ENCODE measurements around the gene FZD8. TPM values are rescaled to one million over a fixed set of nuclear protein-coding genes. Genes with fewer than 3 reads are reported as not detected.

Gene FZD8
- total RNA-seq, 6 donors from 2014 or later, result 2.1 to 26.3 (median 21.0) TPM

DNA sequence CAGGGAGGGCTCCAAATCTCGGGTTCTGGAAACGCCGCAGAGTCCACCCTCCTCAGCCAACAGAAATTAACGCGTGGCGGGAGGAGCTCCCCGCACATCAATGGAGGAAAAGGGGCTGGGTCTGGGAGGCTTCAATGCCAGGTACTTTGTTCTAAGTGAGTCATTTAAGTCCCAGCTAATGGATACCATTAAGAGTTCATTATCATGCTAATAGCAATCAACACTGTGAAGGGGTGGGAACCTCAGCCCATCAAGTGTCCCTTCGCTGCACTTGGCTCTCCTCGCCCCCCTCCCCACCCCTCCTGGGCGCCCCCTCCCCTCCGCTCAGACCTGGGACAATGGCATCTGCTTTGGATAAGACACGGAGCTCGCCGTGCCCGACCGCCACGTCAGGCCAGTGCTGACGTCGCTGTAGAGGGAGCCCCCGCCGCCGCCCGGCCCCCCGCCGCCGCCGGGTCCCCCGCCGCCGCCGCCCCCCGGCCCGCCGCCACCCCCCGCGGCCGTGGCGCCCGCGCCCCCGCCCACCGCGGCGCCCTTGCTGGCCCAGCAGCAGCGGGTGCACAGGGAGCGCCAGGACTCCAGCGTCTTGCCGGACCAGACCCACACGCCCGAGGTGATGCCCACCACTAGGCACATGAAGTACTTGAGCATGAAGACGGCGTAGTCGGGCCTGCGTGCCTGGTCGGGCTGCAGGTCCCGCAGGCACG is 2.9 kb downstream of the FZD8 start:
- peak in 1 of 2 donors; percentile 75 for DNase-seq
- peaks cover 28 to 69% (median 33%) of the 10 kb centered on the region in 4 donors for H3K4me1 ChIP-seq
- peak overlapping the region in 1 of 4 donors; percentile 53 for H3K27ac ChIP-seq
- H3K4me3 ChIP-seq, result peak overlapping the region in 3 of 4 donors; percentile 57 to 87 (median 79)
- H3K9me3 ChIP-seq, result no peaks in the 10 kb centered on the region
- no peak for ATAC-seq (ENCODE audit: low FRiP score in 2 of 2)
- peaks cover 0 to 13% (median under 1%) of the 10 kb centered on the region in 4 donors for H3K27me3 ChIP-seq
- no peaks in the 10 kb centered on the region for H3K36me3 ChIP-seq
- no peak for TF ChIP-seq POLR2A (IDR thresholded peaks at IDR 0.05)
- no peak for TF ChIP-seq EP300 (IDR thresholded peaks at IDR 0.05)
- TF ChIP-seq, protein P1, sequence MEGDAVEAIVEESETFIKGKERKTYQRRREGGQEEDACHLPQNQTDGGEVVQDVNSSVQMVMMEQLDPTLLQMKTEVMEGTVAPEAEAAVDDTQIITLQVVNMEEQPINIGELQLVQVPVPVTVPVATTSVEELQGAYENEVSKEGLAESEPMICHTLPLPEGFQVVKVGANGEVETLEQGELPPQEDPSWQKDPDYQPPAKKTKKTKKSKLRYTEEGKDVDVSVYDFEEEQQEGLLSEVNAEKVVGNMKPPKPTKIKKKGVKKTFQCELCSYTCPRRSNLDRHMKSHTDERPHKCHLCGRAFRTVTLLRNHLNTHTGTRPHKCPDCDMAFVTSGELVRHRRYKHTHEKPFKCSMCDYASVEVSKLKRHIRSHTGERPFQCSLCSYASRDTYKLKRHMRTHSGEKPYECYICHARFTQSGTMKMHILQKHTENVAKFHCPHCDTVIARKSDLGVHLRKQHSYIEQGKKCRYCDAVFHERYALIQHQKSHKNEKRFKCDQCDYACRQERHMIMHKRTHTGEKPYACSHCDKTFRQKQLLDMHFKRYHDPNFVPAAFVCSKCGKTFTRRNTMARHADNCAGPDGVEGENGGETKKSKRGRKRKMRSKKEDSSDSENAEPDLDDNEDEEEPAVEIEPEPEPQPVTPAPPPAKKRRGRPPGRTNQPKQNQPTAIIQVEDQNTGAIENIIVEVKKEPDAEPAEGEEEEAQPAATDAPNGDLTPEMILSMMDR (IDR thresholded peaks at IDR 0.05), result no peak
- no peak for TF ChIP-seq POLR2AphosphoS5 (IDR thresholded peaks at IDR 0.05)
- WGBS, 2 donors, result 34 to 42% methylated on average over 11 to 24 of the region's 57 CpGs

DNA sequence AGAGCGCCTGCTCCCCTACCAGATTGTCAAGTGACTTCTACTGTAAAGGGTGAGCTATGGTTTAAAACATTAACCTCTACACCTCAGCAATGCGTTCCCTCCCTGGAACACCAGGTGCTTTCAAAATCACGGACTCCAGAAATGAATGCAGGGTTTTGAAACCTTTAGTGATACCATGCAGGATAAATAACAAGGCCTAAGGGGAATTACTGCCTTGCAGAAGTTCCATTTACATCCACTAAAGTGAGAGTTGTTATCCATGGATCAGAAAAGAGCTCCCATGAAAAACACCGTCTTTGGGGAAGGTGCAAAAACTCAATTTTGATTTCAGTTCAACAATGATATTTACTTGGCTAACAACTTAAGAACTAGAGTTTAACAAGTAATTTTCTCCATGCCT is 4.0 kb downstream of the FZD8 start:
- no peak overlapping the region for H3K4me3 ChIP-seq
- peaks cover 23 to 58% (median 28%) of the 10 kb centered on the region in 4 donors for H3K4me1 ChIP-seq
- WGBS, 2 donors, result 61 to 90% methylated on average over 4 of the region's 4 CpGs
- H3K36me3 ChIP-seq, result no peaks in the 10 kb centered on the region
- TF ChIP-seq, protein P1 (IDR thresholded peaks at IDR 0.05), result no peak
- TF ChIP-seq POLR2AphosphoS5 (IDR thresholded peaks at IDR 0.05) (no peak), POLR2A (IDR thresholded peaks at IDR 0.05) (no peak), EP300 (IDR thresholded peaks at IDR 0.05) (no peak)
- H3K9me3 ChIP-seq, result no peaks in the 10 kb centered on the region
- H3K27ac ChIP-seq, result no peak overlapping the region
- H3K27me3 ChIP-seq, result peaks cover 0 to 13% (median under 1%) of the 10 kb centered on the region in 4 donors
- DNase-seq, result no peak
- no peak for ATAC-seq (ENCODE audit: low FRiP score in 2 of 2)

DNA sequence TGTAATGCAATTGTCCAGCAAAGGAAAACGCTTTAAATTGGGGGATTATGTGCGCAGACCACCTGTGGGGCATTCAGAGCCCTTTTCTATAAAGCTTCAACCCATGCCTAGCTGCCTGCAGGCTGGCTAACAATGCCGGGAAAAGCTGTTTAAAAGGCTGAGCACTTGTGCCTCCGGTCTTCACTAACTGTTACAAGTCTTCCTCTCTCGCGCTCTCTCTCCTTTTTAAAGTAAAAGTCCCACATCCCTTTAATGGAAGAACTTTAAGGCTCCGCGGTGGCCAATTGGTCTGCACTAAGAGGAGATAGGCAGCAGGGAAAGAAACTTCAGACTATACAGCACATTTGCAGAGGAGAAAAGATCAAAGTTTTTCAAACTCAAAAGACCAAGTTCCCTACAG is 4.6 kb downstream of the FZD8 start:
- H3K27ac ChIP-seq, result no peak overlapping the region
- no peaks in the 10 kb centered on the region for H3K36me3 ChIP-seq
- H3K4me1 ChIP-seq, result peaks cover 16 to 52% (median 22%) of the 10 kb centered on the region in 4 donors
- peaks cover 0 to 12% (median under 1%) of the 10 kb centered on the region in 4 donors for H3K27me3 ChIP-seq
- DNase-seq, result no peak
- WGBS, 2 donors, result 32 to 38% methylated on average over 8 of the region's 8 CpGs
- no peak for TF ChIP-seq POLR2AphosphoS5 (IDR thresholded peaks at IDR 0.05)
- TF ChIP-seq POLR2A (IDR thresholded peaks at IDR 0.05), result no peak
- no peak for TF ChIP-seq EP300 (IDR thresholded peaks at IDR 0.05)
- TF ChIP-seq, protein P1 (IDR thresholded peaks at IDR 0.05), result no peak
- H3K9me3 ChIP-seq, result no peaks in the 10 kb centered on the region
- ATAC-seq (ENCODE audit: low FRiP score in 2 of 2), result no peak
- no peak overlapping the region for H3K4me3 ChIP-seq

DNA sequence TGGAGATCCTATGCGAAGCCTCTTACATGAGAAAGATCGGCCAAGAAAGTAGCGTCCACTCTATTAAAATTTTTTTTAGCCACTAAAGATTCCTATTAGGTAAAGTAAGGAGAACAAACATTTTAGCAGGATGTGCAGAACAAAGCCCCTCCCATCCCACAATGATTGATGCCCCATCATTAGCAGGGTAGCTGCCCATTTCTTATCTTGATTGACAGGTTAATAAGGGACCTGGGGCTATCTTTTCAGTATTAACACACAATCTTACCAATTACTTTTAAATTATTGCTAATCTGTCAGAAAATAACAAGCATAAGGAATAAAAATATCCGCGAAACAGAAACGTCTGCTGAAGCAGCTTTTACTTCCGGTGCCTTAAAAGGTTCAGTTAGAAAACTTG is 5.1 kb downstream of the FZD8 start:
- Histone ChIP-seq H3K4me3 (no peak overlapping the region), H3K27ac (no peak overlapping the region), H3K36me3 (no peaks in the 10 kb centered on the region), H3K9me3 (no peaks in the 10 kb centered on the region), H3K27me3 (peaks cover 0 to 6% (median under 1%) of the 10 kb centered on the region in 4 donors), H3K4me1 (peaks cover 15 to 49% (median 21%) of the 10 kb centered on the region in 4 donors)
- 35 to 39% methylated on average over 7 of the region's 7 CpGs for WGBS, 2 donors
- DNase-seq (no peak), ATAC-seq (ENCODE audit: low FRiP score in 2 of 2) (no peak)
- no peak for TF ChIP-seq POLR2AphosphoS5 (IDR thresholded peaks at IDR 0.05)

DNA sequence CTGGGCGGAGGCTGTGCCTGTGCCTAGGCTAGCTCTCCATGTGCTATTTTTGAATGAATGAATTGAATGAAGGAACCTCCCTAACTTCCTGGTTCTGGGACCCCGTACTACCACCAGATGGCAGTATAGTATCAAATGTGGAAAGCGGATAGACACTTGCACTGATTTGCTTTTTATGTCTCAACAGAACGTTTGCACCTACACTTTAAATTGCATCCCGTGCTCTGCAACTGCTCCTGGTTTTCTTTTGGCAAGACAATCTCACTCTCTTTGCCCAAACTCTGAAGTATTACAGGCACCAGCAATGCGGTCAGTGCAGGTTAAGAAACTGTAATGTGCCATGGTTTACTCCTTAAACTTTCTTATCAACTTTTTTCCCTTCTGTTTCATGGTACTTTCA is 6.5 kb downstream of the FZD8 start:
- peaks cover 0 to 2% (median 0%) of the 10 kb centered on the region in 4 donors for H3K27me3 ChIP-seq
- no peaks in the 10 kb centered on the region for H3K9me3 ChIP-seq
- no peak for DNase-seq
- ATAC-seq (ENCODE audit: low FRiP score in 2 of 2), result peak; percentile 80 to 82
- no peaks in the 10 kb centered on the region for H3K36me3 ChIP-seq
- no peak overlapping the region for H3K27ac ChIP-seq
- peaks cover 7 to 38% (median 18%) of the 10 kb centered on the region in 4 donors for H3K4me1 ChIP-seq
- H3K4me3 ChIP-seq, result no peak overlapping the region
- TF ChIP-seq EP300 (IDR thresholded peaks at IDR 0.05), result no peak
- TF ChIP-seq, protein P1 (IDR thresholded peaks at IDR 0.05), result peak; percentile 67 to 89 (median 80)
- WGBS, 2 donors, result 14 to 15% methylated on average over 6 of the region's 6 CpGs
